Measurements from ENCODE around the gene KLK14.

The KLK14 gene

GRCh38 chr19:51083181-51083580 lies 494 bp upstream of the KLK14 start:
- no peak for DNase-seq

GRCh38 chr19:51081476-51081875 lies 1.2 kb downstream of the KLK14 start:
- DNase-seq: no peak

- no peak for DNase-seq
Measured at GRCh38 chr19:51079481-51080110, 3.1 kb downstream of the KLK14 start.

- no peak for DNase-seq
Measured at GRCh38 chr19:51078731-51079130, 4.0 kb downstream of the KLK14 start.

DNA sequence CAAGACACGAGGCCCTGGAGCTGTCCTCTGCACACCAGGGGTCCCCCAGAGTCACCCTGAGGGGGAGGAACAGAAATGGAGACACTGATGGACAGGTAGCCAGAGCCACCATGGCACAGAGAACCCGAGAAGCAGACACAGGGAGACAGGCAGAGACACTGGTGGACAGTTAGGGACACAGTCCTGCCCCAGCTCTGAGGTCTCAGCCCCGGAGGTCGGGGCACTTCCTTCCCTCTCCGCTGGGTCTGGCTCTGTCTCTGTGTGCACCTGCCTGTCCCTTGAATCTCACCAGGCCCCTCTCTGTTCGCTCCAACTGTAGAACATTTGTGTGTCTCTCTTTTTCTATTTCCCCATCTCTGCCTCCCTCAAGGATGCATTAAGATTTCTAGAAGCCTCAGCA lies 4.6 kb downstream of the KLK14 start:
- no peak for DNase-seq

DNA sequence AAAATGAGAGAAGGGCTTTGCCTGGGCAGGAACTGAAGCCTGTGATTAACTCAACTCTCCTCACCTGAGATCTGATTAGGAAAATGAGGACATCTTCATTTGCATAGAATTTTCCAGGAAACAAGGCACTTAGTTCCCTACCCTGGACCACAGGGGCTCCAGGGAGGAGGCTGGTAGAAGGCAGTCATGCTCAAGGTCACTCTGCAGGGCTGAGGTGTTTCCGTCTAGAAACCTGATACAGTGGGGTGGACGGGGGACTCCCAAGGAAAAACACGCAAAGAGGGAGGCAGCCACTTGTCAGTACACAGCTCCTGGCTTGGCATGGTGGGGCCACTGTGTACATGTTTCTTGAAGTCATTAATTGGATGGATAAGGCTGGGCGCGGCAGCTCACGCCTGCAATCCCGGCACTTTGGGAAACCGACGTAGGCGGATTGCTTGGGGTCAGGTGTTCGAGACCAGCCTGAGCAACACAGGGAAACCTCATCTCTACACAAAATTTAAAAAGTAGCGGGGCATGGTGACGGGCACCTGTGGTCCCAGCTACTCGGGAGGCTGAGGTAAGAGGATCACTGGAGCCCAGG lies 6.0 kb downstream of the KLK14 start:
- no peak for DNase-seq

- DNase-seq: no peak
Measured at GRCh38 chr19:51075998-51076397, 6.7 kb downstream of the KLK14 start.

DNA sequence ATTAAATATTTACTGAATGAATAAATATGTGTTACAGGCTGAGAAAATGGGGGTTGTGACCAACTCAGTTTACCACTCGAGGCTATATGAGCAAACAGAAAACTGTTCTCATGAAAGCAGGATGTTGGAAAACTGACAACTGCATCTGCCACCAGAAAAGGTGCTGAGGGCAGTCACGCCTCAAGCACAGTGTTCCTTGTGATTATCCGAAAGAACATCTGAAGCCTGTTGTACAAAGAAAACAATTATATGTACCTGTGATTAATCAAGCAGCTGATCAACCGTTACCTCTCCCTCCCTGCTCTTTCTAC lies 11.6 kb downstream of the KLK14 start:
- DNase-seq: no peak

- no peak for DNase-seq
Measured at GRCh38 chr19:51070334-51071094, 12.2 kb downstream of the KLK14 start.

DNA sequence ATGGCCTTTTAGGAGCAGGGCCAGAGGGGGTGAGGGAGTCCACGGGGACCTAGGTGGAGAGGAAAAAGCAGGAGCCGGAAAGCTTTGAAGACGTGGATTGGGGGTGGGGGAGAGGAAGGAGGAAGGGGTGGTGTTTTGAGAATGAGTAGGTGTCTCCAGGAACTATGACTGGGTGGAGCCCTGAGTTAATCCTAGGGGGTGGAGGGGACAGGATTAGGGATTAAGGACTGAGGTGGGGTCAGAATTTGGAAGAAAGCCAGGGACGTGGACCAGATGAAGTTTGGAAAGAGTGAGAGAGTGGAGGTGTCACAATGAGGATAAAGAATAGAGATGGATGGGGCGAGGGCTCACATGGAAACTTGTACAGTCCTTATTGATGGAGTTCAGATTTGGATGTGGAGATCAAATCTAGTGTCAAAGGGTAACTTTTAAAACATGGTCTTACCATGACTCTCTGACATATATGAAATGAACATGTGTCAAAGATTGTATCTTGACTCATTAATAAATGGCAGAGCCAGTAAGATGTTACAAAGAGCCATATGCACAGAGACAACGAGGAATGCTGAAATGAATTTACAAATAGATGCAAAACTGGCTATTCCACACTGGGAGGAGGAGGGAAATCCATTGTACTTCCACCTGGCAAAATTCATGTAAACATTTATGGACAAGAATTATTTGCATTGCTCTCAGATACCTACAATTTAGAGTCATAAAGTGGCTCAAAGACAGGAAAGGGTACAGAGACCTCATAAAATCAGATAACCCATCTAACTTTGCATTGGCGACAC lies 16.1 kb downstream of the KLK14 start:
- no peak for DNase-seq

- no peak for DNase-seq
Measured at GRCh38 chr19:51065221-51065960, 17.3 kb downstream of the KLK14 start.

DNA sequence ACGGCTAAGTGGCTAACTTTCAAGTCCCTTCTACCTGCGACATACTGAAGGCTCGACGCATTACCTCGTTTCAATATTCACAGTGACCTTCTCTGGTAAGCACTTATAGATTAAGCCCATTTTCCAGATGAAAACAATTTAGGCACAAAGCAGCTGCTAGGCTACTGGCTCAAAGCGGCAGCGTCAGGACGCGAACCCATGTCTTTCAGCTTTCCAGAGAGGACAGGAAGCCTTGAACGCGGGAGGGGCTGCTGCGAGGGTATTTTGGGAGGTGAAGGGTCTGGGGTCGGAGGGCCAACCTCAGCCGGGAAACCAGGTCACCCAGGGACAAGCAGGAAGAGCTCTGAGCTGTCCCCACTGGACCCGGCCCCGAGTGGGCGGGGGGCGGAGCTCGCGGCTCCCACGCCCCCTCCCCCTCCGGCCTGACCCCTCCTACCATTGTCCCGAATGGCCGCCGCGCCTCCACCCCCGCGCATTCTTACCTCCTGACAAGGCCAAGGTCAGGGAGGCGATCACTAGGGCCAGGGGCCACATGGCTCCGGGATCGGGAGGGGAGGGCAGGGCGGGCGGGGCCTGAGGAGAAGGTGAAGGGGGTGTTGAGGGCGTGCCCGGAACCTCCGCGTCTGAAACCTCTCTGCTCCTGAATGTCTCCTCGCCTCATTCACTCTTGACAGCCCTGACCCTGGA lies 18.0 kb downstream of the KLK14 start, which contains the start of gene KLK13:
KLK13 (minus strand) TSS at position 559 of the 687 bp plus-strand sequence; CDS start at position 534, 25 bp downstream.
- no peak for DNase-seq

DNA sequence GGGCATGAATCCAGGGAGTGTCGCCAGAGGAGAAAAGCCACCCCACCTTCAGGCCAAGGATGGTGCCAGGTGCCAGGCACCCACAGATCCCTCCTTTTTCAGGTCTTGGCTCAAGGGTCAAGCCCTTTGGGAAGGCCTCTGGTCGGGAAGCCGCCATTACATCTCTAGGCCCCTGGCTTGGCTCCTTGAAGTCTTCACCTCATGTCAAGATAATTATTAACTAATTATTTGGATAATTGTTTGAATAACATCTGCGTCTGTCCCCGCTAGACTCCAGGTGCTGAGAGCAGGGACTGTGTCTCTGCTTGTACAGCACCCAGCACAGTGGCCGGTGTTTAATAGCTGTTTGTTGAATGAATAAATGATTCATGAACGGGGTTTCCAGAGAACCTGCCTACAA lies 19.0 kb downstream of the KLK14 start:
- DNase-seq: no peak

DNA sequence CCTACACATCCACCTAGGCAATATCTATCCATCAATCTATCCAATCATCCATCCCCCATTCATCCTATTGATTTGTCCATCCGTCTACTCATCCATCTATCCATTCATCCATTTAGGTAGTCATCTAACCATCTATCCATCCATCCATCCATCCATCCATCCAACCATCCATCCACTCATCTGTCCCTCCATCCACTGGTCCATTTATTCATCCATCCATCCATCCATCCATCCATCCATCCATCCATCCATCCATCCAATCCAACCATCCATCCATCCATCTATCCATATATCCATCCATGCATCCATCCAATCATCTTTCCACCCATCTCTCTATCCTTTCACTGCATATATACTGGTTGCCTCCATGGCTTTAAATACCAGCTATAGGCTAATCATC lies 21.7 kb downstream of the KLK14 start:
- no peak for DNase-seq

GRCh38 chr19:51060336-51060735 lies 22.4 kb downstream of the KLK14 start:
- no peak for DNase-seq

DNA sequence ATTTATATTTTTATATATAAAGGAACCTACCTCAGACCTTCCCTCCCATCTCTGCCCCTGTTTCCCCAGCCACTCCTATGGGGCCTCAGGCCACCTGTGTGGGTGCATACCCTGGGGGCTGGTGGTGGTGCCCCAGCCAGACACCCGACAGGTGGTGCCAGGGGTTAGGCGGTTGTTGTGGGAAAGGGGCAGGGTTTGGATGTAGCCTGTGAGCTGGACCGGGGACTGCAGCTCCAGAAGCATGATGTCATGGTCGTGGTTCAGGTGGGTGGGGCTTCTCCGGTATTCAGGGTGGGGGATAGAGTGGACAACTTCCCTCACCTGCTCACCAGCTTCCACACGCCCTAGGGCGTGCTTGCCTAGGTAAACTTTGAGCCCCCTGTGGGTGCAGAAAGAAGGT lies 23.0 kb downstream of the KLK14 start:
- DNase-seq: no peak

GRCh38 chr19:51055866-51056265 lies 26.8 kb downstream of the KLK14 start:
- DNase-seq: no peak

- no peak for DNase-seq
Measured at GRCh38 chr19:51047031-51047335, 35.7 kb downstream of the KLK14 start.

DNA sequence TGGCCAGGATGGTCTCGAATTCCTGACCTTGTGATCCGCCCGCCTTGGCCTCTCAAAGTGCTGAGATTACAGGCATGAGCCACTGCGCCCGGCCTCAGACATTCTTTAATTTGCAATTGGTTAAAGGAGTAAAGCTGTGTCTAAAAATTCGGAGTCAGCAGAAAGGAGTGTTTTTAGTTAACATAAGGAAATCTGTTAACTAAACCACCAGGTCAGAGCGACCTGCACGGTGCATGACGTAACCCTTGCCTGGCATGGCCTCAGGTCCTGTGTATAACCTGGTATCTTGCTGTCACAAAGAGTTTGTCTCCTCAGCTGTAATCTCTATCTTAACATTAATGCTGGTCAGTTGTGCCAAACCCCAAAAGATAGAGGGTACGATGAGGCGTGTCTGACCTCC lies 38.4 kb downstream of the KLK14 start:
- DNase-seq: no peak

- DNase-seq: no peak
Measured at GRCh38 chr19:51043497-51043896, 39.2 kb downstream of the KLK14 start.

GRCh38 chr19:51040151-51040550 lies 42.5 kb downstream of the KLK14 start:
- DNase-seq: no peak

DNA sequence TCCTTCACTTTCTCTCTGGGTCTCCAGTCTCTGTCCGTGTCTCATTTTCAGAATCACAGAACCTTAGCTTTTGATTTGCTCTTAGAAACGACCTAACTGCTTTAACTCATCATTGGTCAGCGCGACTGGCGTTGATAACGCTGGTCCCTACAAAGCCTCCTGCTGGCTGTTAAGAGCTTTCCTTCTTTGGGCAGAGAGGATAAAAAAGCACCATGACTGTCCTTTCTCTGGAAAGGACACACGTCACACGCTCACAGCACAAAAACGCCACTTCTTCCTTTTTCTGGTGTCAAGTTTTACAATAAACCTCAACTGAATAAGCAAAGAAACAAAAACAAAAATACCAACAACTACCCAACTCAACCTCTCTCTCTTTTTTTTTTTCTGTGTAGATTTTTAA lies 46.2 kb downstream of the KLK14 start:
- DNase-seq: no peak

DNA sequence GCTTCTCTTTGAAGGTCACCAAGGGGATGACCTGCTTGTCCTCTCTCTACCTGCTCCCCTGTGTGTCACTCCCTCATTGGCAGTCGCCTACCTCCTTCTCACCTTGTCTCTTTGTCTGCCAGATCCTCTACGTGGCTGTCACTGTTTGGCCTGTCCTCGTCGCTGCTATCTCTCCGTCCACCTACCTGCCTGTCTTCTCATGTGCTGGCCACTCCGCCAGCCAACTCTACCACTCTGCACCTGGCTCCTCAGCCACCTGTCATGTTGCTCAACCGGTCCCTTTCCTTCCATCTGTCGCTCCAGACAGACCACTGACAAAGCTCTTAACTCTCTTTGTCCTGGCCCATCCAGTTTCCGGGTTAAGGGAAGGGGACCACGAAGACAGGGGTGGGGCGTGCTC lies 48.0 kb downstream of the KLK14 start, which contains the start of gene KLK12:
KLK12 (minus strand) TSS at position 299 of the 400 bp plus-strand sequence. CDS start 381 bp downstream, outside the sequence.
- no peak for DNase-seq

Measured in HCEC 1CT (cell line).